AG08395 (cell line): ENCODE data around the gene SEM1.
"Not testable (repeated sequence)": the region's sequence is repeated elsewhere in the genome, so short reads cannot be mapped to it uniquely, and the experiment has no call there.

ENCODE experiments used
- DNase-seq: peaks from one replicate; pipeline ENCODE4 v3.0.0; 2012; ENCODE audit warnings: mixed read lengths, low spot score

SEM1 gene

DNA sequence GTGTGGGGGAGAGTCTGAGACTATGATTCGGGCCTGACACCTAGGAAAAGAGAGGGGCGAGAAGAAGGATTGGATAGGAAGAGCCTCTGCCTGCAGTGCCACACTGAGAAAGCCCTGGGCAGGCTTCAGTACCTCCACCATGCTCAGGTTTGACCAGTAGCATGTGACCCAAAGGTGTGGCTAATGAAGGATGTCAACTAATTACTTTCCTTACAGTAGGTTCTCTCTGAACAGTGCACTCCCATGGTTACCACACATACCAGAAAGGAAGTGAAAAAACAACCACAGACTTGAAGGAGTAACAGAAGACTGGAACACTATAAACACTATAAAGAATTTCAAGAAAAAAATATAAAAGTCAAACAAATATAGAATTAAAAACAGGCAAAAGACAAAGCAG is 46.2 kb downstream of the SEM1 start:
- no peak for DNase-seq

DNA sequence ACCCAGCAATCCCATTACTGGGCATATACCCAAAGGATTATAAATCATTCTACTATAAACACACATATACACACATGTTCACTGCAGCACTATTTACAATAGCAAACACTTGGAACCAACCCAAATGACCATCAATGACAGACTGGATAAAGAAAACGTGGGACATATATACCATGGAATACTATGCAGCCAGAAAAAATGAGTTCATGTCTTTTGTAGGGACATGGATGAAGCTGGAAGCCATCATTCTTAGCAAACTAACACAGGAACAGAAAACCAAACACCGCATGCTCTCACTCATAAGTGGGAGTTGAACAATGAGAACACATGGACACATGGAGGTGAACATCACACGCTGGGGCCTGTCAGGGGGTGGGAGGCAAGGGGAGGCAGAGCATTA is 47.5 kb downstream of the SEM1 start:
- not testable (repeated sequence) for DNase-seq

DNA sequence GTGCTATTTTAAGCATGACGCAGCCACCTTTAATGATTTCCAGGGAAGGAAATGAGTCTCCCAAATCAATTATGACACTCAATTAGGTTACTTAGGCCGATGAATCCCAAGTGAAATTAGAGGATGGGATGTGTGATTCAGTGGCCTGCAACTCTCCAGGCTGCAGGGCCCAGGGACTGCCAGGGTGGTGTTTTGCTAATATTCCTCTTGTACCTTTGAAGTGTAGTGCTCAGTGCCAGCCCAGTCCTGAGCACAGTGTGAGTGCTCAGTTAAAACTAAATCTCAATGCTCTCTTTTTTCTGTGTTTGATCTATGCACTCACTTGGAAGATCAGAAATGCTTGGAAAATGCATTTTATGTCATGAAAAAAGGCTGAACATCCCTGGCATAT is 51.6 kb downstream of the SEM1 start:
- DNase-seq: no peak

DNA sequence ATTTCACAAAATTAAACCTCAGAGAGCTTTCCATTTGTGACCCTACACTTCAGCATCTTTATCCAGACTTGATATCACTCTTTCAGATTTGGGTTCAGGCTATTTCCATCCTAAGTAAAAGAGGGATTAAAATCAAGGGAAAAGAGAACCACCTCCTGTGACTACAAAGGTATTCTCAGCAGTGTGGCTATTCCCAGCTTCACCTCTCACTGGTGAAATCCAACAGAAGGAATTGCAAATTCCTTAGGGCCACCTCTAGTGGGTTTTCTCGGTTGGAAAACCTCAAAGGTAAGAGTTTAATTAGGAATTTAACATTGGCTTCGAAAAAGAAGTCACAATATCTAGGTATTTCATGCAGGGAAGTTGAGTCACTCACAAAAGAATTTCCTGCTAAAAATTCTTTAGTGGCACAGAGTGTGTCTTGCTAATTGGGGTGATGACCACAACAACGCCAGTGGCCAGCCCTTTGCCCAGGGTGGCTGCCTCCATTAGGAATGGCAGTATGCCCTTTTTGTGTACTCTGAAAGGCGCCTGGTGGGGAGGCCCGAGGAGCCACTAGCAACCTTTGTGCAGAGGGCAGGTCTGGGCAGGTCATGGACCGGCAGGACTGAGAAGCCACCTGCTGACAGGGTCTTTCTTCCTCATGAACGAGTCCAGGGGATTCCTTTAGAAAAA is 52.2 kb downstream of the SEM1 start:
- DNase-seq: no peak

DNA sequence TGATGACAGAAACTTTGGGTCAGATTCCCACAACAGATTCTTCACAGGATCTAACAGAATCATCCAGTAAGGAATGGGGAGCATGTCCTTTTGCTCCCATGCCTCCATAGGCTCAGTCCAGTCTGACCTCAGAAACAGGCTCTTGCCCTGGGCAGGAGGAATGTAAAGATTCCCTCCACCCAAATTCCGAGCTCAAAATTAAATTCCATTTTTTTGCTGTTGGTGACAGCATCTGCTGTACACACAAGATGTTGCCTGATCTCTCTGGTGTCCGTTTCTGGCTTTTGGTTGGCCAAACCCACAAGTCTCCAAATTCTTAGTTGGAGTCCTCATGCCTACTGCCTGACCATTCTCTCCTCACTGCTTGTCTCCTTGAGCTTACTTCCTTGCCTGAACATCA is 53.7 kb downstream of the SEM1 start:
- DNase-seq: no peak

DNA sequence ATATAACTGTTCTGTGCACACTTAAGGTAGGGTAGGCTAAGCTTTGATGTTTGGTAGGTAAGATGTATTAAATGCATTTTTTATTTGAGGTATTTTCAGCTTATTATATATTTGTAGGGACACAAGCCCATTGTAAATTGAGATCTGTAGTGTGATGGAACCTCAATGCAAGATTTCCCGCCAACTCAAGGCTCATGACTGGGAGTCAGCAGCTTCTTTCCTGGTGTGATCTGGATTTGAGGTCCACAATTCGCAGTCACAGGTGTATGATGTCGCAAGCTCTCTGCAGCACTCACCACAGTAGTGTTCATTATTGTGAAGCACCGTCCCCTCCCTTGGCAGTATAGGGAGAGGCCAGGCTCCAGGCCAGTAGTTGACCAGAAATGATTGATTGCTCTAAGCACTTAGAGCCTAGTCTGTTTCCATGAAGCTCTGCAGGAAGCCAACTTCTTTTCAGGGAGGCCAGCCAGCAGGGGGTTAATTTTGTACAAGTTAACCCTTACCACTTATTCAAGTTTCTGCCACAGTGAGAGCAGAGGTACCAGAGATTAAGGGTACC is 54.9 kb downstream of the SEM1 start:
- no peak for DNase-seq

DNA sequence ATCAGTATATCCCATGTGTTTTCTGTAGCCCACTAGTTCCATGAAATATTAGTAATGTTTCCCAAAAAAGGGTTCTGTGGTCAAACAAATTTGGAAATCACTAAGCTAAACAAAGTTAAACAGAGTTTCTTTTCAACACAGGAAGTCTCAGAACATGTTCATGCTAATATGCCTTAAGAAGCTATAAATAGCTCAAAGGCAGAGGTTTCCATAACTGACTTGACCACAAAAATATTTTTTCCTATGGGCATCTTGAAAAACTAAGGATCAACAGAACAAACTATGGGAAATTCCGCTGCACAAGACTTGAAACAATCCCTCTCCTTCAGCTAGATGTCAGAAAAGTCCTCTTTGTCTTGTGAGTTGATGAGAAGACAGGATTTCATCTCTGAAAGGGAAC is 59.7 kb downstream of the SEM1 start:
- no peak for DNase-seq

DNA sequence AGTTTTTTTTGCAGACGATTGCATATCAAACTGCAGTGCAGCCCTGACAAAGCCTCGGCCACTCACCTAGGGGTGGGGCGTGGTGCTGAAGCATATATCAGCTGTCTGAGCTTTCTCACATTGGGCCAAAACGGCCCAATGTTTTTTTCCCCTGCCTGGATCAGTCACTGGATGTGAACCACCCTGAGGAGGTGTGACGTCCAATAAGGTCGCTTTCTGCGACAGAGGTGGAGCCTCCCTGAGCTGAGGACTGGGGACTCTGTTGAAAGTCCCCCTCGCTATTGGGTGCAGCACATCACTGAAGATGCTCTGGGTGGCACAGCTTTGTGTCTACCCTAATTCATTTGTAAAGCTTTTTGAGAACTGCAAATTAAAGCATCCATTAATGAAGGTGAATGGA is 60.9 kb downstream of the SEM1 start:
- DNase-seq: no peak

DNA sequence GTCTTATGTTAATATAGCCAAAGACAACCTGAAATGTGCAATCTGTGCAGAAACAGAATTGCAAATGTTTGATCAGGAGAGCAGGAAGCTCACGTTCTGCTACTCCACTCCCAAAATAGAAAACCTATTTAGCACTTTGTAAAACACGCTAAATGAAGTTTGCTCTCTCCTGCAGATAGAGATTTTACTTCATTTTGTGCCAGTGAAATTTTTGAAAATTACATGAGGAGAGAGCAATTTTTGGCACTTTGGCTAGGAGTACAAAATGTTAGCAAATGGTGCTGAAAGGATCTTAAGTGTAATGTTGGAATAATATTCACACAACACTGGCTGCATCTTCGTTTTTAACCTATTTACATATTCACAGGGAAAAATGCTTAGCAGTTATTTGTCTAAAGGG is 61.9 kb downstream of the SEM1 start:
- no peak for DNase-seq

DNA sequence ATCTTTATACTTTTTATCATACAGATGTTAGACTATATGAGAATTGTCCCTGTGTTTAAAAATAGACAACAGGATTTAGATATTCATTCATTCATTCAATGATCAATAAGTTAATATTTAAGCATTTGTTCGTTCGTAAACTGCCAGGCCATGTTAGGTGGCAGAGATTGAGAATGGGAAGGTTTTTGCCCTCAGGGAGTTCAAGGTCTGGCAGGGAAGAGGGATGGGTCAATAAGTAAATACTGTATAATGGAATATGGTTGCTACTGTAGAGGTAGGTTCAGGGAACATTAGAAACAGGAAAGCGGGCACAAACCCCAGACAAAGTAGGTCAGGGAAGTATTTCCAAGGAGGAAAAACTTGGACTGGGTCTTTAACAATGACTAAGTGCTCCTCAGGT is 64.6 kb downstream of the SEM1 start:
- no peak for DNase-seq

DNA sequence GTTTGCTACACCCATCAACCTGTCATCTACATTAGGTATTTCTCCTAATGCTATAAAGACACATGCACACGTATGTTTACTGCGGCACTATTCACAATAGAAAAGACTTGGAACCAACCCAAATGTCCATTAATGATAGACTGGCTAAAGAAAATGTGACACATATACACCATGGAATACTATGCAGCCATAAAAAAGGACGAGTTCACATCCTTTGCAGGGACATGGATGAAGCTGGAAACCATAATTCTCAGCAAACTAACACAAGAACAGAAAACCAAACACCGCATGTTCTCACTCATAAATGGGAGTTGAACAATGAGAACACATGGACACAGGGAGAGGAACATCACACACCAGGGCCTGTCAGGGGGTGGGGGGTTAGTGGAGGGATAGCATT is 66.2 kb downstream of the SEM1 start:
- not testable (repeated sequence) for DNase-seq

DNA sequence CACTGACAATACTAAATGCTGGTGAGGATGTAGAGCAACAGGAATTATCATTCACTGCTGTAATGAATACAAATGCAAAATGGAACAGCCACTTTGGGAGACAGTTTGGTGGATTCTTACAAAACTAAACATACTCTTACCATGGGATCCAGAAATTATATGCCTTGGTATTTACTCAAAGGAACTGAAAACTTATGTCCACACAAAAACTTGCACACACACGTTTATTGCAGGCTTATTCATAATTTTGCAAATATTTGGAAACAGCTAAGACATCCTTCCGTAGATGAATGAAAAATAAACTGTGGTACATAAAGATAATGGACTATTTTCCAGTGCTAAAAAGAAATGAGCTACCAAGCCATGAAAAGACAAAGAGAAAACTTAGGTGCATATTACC is 69.6 kb downstream of the SEM1 start:
- no peak for DNase-seq
